HG03558 (cell line): ENCODE results near the gene PHYH.
A peak's percentile ranks its signal among the peaks of the same experiment; 100 is the strongest.
"Not testable (repeated sequence)": the region's sequence is repeated elsewhere in the genome, so short reads cannot be mapped to it uniquely, and the experiment has no call there.

ENCODE experiments used
- ATAC-seq: cut with Tn5 transposase; IDR thresholded peaks from one replicate; pipeline ENCODE4 v1.9.1; 2021; ENCODE audit warnings: moderate number of reproducible peaks; ENCODE audit not compliant: unreplicated experiment; ENCODE audit errors: extremely low read depth

The PHYH gene

GRCh38 chr10:13299437-13300287 lies at the start of gene PHYH:
Gene PHYH (minus strand): TSS chr10:13300064. CDS start chr10:13300042, 22 bp downstream.
- peak; percentile 33 for ATAC-seq

- ATAC-seq: peak; percentile 30
Observed at GRCh38 chr10:13348216-13349017, 48.6 kb upstream of the PHYH start, which contains the start of gene SEPHS1. Gene SEPHS1 (minus strand): TSS chr10:13348293. CDS start chr10:13344950, 3,343 bp downstream.

- peak; percentile 37 for ATAC-seq
Observed at GRCh38 chr10:13347500-13348156, 47.8 kb upstream of the PHYH start.

GRCh38 chr10:13347043-13347499 lies 47.2 kb upstream of the PHYH start:
- peak; percentile 16 for ATAC-seq

GRCh38 chr10:13346283-13347042 lies 46.6 kb upstream of the PHYH start:
- no peak for ATAC-seq

GRCh38 chr10:13340626-13341376 lies 40.9 kb upstream of the PHYH start:
- ATAC-seq: peak; percentile 76

GRCh38 chr10:13340068-13340467 lies 40.2 kb upstream of the PHYH start:
- ATAC-seq: no peak

GRCh38 chr10:13338390-13339110 lies 38.7 kb upstream of the PHYH start:
- ATAC-seq: no peak

- ATAC-seq: no peak
Observed at GRCh38 chr10:13337827-13338196, 37.9 kb upstream of the PHYH start.

GRCh38 chr10:13337128-13337826 lies 37.4 kb upstream of the PHYH start:
- ATAC-seq: no peak

GRCh38 chr10:13335881-13336280 lies 36.0 kb upstream of the PHYH start:
- no peak for ATAC-seq

GRCh38 chr10:13334556-13334955 lies 34.7 kb upstream of the PHYH start:
- no peak for ATAC-seq

- ATAC-seq: no peak
Observed at GRCh38 chr10:13331646-13332045, 31.8 kb upstream of the PHYH start.

- not testable (repeated sequence) for ATAC-seq
Observed at GRCh38 chr10:13330980-13331379, 31.1 kb upstream of the PHYH start.

GRCh38 chr10:13329565-13329964 lies 29.7 kb upstream of the PHYH start:
- no peak for ATAC-seq

GRCh38 chr10:13328613-13329012 lies 28.7 kb upstream of the PHYH start:
- ATAC-seq: no peak

GRCh38 chr10:13328126-13328525 lies 28.3 kb upstream of the PHYH start:
- no peak for ATAC-seq

GRCh38 chr10:13327534-13327933 lies 27.7 kb upstream of the PHYH start:
- ATAC-seq: no peak
